Measurements from ENCODE around the gene IGFBP6. TPM values are rescaled to one million over a fixed set of nuclear protein-coding genes. Genes with fewer than 3 reads are reported as not detected.

Gene IGFBP6
- total RNA-seq, 4 donors from 2014 or later = 67.3 to 143 (median 77.4) TPM

DNA sequence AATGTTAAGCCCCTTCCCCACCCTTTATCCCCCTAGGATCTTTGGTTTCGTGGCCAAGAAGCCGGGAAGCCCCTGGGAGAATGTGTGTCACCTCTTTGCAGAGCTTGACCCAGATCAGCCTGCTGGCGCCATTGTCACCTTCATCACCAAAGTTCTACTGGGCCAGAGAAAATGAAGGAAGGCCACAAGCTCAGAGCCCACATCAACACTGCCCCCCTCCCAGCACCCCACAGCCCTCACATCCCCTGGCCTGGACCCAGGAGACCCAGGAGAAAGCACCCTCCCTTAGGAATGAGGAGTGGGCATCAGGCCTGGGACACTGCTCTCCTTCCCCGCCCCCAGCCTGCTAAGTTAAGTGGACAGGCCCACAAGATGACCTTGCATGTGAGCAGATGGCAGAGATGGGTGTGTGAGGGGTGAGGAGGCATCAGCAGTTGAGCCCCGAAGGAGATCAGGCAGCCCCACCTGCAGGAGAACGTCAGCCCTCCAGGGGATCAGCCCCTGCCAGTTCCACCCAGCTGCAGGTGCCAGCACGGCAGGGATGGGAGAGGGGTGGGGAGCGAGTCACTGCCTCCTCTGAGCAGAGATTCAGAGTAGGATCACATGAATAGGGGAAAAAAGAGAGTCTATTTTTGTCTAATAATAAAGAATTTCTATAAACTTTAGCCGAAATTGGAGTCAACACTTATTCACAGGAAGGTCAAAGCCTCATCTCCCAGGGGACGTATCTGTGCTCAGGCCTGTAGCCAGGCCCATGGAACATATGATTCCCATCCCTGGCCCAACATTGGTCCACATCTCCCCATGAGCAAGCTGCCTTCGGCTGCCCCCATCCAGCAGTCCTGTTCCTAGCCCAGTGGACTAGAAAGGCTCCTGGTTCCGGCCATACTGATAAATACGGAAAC lies 33.5 kb upstream of the IGFBP6 start:
- intact Hi-C loops (cut with DNase I; ENCODE audit: low total_unique reads) (loop anchor here (2.0 kb wide), 2 partner anchors 15 to 25 kb away; partner anchors contain the start of gene SPRYD3), in situ Hi-C loops (cut with MboI; ENCODE audit: low sequenced_read_pairs in 4 of 4) (loop anchor here in 2 of 4 donors (10.0 to 25.0 kb wide), 2 partner anchors 121 to 123 kb away; partner anchors contain the start of genes CSAD (in 2 of the 2) and ZNF740 (in 2 of the 2))
- Histone ChIP-seq H3K4me1 (peaks cover 33 to 56% of the 10 kb centered on the region in 2 donors), H3K27me3 (no peaks in the 10 kb centered on the region), H3K9me3 (no peaks in the 10 kb centered on the region), H3K36me3 (peaks cover 0 to 64% of the 10 kb centered on the region in 2 donors), H3K4me3 (no peak overlapping the region), H3K27ac (peak overlapping the region; percentile 71 to 74 (median 74))
- DNase-seq (peak in 1 of 2 donors; percentile 71), ATAC-seq (peak; percentile 32 to 38)
- TF ChIP-seq, protein P1, sequence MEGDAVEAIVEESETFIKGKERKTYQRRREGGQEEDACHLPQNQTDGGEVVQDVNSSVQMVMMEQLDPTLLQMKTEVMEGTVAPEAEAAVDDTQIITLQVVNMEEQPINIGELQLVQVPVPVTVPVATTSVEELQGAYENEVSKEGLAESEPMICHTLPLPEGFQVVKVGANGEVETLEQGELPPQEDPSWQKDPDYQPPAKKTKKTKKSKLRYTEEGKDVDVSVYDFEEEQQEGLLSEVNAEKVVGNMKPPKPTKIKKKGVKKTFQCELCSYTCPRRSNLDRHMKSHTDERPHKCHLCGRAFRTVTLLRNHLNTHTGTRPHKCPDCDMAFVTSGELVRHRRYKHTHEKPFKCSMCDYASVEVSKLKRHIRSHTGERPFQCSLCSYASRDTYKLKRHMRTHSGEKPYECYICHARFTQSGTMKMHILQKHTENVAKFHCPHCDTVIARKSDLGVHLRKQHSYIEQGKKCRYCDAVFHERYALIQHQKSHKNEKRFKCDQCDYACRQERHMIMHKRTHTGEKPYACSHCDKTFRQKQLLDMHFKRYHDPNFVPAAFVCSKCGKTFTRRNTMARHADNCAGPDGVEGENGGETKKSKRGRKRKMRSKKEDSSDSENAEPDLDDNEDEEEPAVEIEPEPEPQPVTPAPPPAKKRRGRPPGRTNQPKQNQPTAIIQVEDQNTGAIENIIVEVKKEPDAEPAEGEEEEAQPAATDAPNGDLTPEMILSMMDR (IDR thresholded peaks at IDR 0.05 in 4 of 5, conservative IDR thresholded peaks at IDR 0.05 in 1 of 5) = no peak
- no peak for TF ChIP-seq POLR2A (IDR thresholded peaks at IDR 0.05)

DNA sequence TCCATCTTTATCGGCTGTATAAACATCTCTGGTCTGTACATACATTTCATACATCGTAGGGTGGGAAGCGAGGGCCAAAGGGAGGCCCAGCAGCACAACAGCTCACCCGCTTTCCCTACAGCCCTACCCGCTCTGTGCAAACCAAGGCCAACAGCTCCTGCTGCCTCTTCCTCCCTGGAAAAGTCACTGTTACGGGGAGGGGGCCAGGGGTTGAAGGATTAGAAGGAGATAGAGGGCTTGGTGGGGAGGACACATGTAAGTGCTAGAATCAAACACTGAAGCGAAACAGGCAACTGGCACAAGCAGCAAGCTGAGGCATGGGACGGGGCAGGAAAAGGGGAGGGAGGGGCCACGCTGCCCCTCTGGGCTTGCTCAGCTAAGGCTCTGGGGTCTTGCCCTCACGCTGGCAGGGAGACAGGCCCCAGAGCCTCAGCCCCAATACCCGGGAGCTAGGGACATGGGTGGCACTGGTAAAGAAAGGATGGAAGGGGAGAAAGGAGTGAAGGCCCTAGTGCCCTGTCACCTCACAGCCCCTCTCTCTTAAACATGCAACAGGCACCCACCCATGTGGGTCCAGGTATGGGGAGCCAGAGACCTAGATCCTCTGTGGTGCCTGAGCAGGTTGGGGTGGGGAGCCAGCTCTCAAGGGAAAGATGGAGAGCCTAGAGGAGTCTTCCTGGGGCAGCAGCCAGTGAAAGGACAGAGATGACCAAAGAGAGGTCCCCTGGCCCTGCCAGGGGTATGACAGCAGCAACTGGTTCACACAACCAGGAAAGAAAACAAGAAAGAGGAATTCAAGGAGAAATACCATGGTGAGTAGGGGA lies 32.6 kb upstream of the IGFBP6 start:
- DNase-seq (peak in 1 of 2 donors; percentile 25), ATAC-seq (no peak)
- H3K27ac ChIP-seq = peak overlapping the region; percentile 71 to 74 (median 74)
- H3K9me3 ChIP-seq = no peaks in the 10 kb centered on the region
- in situ Hi-C loops (cut with MboI; ENCODE audit: low sequenced_read_pairs in 4 of 4) (loop anchor here in 2 of 4 donors (5.0 to 25.0 kb wide), 3 partner anchors 37 to 122 kb away; partner anchors contain the start of genes CSAD (in 2 of the 2), SOAT2 (in 2 of the 2) and ZNF740 (in 2 of the 2)), intact Hi-C loops (cut with DNase I; ENCODE audit: low total_unique reads) (loop anchor here (2.0 to 5.0 kb wide), 3 partner anchors 14 to 117 kb away; partner anchors contain the start of genes CSAD, SPRYD3 and ZNF740)
- H3K27me3 ChIP-seq = no peaks in the 10 kb centered on the region
- H3K4me1 ChIP-seq = peaks cover 30 to 49% of the 10 kb centered on the region in 2 donors
- no peak overlapping the region for H3K4me3 ChIP-seq
- H3K36me3 ChIP-seq = peaks cover 0 to 57% of the 10 kb centered on the region in 2 donors
- TF ChIP-seq, protein P1 (IDR thresholded peaks at IDR 0.05 in 4 of 5, conservative IDR thresholded peaks at IDR 0.05 in 1 of 5) = no peak
- TF ChIP-seq POLR2A (IDR thresholded peaks at IDR 0.05) = no peak

DNA sequence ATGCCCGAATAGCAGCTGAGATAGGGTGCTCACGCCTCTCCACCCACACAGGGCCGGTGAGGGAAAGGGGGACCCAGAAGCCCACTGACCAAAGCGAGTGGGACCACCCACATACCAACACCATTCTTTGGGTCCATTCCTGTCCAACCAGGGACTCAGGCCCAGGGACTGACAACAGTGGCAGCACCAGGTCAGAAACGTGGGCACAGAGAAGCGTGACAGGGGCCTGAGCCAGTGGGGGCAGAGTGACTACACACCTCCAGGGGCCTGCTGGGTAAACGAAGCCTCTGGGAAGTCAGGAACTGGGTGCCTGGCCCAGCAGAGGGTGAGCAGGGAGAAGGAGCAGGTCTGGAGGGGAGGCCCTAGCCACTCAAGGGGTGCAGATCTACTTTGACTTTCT lies 32.0 kb upstream of the IGFBP6 start:
- intact Hi-C loops (cut with DNase I; ENCODE audit: low total_unique reads) = loop anchor here (2.0 to 5.0 kb wide), 3 partner anchors 13 to 117 kb away; partner anchors contain the start of genes CSAD, SPRYD3 and ZNF740

More for the DNA sequence above, 32.0 kb upstream of the IGFBP6 start:
- Histone ChIP-seq H3K9me3 (no peaks in the 10 kb centered on the region), H3K27ac (peak overlapping the region; percentile 71 to 74 (median 74)), H3K36me3 (peaks cover 0 to 51% of the 10 kb centered on the region in 2 donors), H3K4me1 (peaks cover 34 to 45% of the 10 kb centered on the region in 2 donors), H3K4me3 (no peak overlapping the region), H3K27me3 (no peaks in the 10 kb centered on the region)
- DNase-seq (peak in 1 of 2 donors; percentile 31), ATAC-seq (no peak)
- in situ Hi-C loops (cut with MboI; ENCODE audit: low sequenced_read_pairs in 4 of 4) = loop anchor here in 2 of 4 donors (5.0 to 25.0 kb wide), 3 partner anchors 37 to 122 kb away; partner anchors contain the start of genes CSAD (in 2 of the 2), SOAT2 (in 2 of the 2) and ZNF740 (in 2 of the 2)
- no peak for TF ChIP-seq POLR2A (IDR thresholded peaks at IDR 0.05)
- TF ChIP-seq, protein P1 (IDR thresholded peaks at IDR 0.05 in 4 of 5, conservative IDR thresholded peaks at IDR 0.05 in 1 of 5) = no peak

Data from gastrocnemius medialis (tissue), 4 donors.